Stimulated activated CD4-positive, alpha-beta T cell treated with anti-CD3 and anti-CD28 coated beads, TNF-alpha, amount 100 ng/mL, for 1 hour (primary cell): ENCODE data around the gene SPDYE9.
"Not testable (repeated sequence)": the region's sequence is repeated elsewhere in the genome, so short reads cannot be mapped to it uniquely, and the experiment has no call there.

Experiments
- DNase-seq, 3 donors: peaks; one replicate each; pipeline ENCODE4 v3.0.0-alpha.2; 2020; ENCODE audit warnings: low read depth in 3 of 3, low spot score in 1 of 3

Gene SPDYE9

GRCh38 chr7:73085938-73086337 lies at the start of gene SPDYE9:
SPDYE9 (minus strand) TSS chr7:73086038; CDS start chr7:73084238, 1,800 bp downstream.
- not testable (repeated sequence) for DNase-seq

GRCh38 chr7:73134866-73135265 lies 49.0 kb upstream of the SPDYE9 start:
- DNase-seq = not testable (repeated sequence)

- not testable (repeated sequence) for DNase-seq
Observed at GRCh38 chr7:73132651-73133217, 46.9 kb upstream of the SPDYE9 start.

GRCh38 chr7:73130612-73131011 lies 44.8 kb upstream of the SPDYE9 start:
- not testable (repeated sequence) for DNase-seq

- DNase-seq = not testable (repeated sequence)
Observed at GRCh38 chr7:73124126-73124525, 38.3 kb upstream of the SPDYE9 start.

- DNase-seq = not testable (repeated sequence)
Observed at GRCh38 chr7:73122778-73123447, 37.1 kb upstream of the SPDYE9 start.

GRCh38 chr7:73118155-73118554 lies 32.3 kb upstream of the SPDYE9 start:
- DNase-seq = not testable (repeated sequence)

- DNase-seq = not testable (repeated sequence)
Observed at GRCh38 chr7:73057811-73058210, 28.0 kb downstream of the SPDYE9 start, which contains the start of gene SPDYE11. SPDYE11 (minus strand) TSS chr7:73057911; CDS start chr7:73056111, 1,800 bp downstream.

GRCh38 chr7:73029666-73030065 lies 56.2 kb downstream of the SPDYE9 start, which contains the start of gene SPDYE8:
SPDYE8 (minus strand) TSS chr7:73029766; CDS start chr7:73027966, 1,800 bp downstream.
- not testable (repeated sequence) for DNase-seq
